ENCODE measurements around the gene COA8.

Gene COA8, protein sequence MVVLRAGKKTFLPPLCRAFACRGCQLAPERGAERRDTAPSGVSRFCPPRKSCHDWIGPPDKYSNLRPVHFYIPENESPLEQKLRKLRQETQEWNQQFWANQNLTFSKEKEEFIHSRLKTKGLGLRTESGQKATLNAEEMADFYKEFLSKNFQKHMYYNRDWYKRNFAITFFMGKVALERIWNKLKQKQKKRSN

DNA sequence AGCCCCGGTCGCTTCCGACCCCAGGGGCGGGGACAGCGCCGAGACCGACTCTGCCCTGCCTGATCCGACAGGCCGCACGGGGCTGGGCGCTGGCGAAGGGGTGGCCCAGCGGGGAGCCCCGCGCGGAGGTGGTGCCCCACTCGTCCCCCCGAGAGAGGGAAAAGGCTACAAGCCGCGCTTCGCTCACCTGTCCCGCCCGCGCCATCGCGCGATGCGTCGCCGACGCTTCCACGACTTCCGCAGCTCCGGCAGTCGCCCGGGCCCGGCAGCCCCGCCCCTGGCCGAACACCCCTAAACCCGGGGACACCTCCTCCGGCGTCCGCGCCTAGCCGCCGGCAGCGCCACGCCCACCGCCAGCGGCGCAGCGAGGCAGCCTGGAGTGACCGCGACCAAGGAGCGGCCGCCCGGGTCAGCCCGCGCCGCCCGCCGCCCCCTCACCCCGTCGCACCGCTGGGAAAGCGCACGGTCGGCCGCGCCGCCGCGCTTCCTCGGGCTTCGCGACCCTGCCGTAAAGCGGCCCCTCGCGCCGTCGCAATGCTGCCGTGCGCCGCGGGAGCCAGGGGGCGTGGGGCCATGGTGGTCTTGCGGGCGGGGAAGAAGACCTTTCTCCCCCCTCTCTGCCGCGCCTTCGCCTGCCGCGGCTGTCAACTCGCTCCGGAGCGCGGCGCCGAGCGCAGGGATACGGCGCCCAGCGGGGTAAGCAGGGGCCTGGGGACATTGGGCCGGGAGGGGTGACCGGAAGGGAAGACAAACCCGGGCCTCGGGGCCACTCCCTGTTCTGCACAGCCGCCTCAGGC lies at the start of gene COA8, which contains the start of gene BAG5:
TSS of gene COA8 (plus strand) at position 532 of the 797 bp plus-strand sequence. CDS start at position 574, 42 bp downstream.
TSS of gene BAG5 (minus strand) at position 229 of the 797 bp plus-strand sequence. CDS start 1,493 bp downstream, outside the sequence.
- Histone ChIP-seq H3K27ac (ENCODE audit: low read depth, low read length) (peak within 1 kb of the TSS; percentile 98), H3K4me1 (ENCODE audit: control insufficient read depth in 1 of 2, insufficient read depth in 2 of 2, low read length in 2 of 2) (peaks cover 33 to 38% of the 10 kb centered on the region in 2 donors), H3K9me3 (ENCODE audit: control insufficient read depth in 1 of 2, low read length in 2 of 2) (no peaks in the 10 kb centered on the region), H3K4me3 (ENCODE audit: low read depth in 1 of 2, low read length in 2 of 2) (peak within 1 kb of the TSS; percentile 75 to 76), H3K9ac (ENCODE audit: low read depth in 1 of 2, low read length in 2 of 2) (peak within 1 kb of the TSS; percentile 69 to 80), H3K36me3 (ENCODE audit: control insufficient read depth in 1 of 2, insufficient read depth in 2 of 2, low read length in 2 of 2) (peaks cover 6 to 29% of the 10 kb centered on the region in 2 donors), H3K27me3 (ENCODE audit: control insufficient read depth in 1 of 2, insufficient read depth in 2 of 2, low read length in 2 of 2) (no peaks in the 10 kb centered on the region)

DNA sequence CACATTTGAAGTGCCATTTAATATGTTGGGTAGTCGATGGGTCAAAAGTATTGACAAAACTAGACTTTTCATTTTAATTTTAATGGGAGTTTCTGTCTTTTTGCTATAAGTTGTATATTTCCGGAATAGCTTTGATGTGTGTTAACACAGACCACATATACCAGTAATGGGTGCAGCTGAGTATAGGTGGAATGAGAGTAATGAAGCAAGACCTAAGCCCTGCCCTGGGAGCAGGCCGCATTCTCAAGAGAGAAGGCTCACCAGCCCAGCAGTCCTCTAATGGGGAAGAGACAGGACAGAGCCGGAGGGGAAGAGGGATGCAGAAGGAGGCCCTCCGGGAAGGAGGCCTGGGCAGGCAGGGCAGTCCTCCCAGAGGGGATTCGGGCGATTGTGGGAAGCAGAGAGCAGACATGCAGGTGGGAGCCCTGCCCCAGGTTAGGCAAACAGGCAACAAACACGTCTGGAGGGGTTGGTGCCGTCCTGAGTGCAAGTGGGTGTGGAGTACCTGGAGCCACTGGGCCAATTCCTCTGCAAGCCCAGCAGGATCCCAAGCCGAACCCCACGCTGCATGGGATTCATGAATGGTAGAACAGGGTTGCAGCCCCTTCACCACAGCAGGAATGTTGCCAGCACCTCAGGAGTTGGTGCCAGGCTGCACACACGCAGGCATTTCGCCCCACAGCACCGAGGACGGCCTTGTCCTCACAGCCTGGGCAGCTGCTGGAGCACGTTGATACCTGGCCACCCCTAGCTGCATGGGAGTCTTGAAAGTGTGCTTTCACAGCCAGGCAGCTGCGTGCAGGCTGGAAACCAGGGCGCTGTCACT lies 48.0 kb upstream of the COA8 start:
- Histone ChIP-seq H3K4me3 (ENCODE audit: low read depth in 1 of 2, low read length in 2 of 2) (no peak overlapping the region), H3K36me3 (ENCODE audit: control insufficient read depth in 1 of 2, insufficient read depth in 2 of 2, low read length in 2 of 2) (peaks cover 11 to 19% of the 10 kb centered on the region in 2 donors), H3K4me1 (ENCODE audit: control insufficient read depth in 1 of 2, insufficient read depth in 2 of 2, low read length in 2 of 2) (peaks cover 25 to 34% of the 10 kb centered on the region in 2 donors), H3K27ac (ENCODE audit: low read depth, low read length) (no peak overlapping the region), H3K9ac (ENCODE audit: low read depth in 1 of 2, low read length in 2 of 2) (no peak overlapping the region), H3K27me3 (ENCODE audit: control insufficient read depth in 1 of 2, insufficient read depth in 2 of 2, low read length in 2 of 2) (no peaks in the 10 kb centered on the region), H3K9me3 (ENCODE audit: control insufficient read depth in 1 of 2, low read length in 2 of 2) (no peaks in the 10 kb centered on the region)

DNA sequence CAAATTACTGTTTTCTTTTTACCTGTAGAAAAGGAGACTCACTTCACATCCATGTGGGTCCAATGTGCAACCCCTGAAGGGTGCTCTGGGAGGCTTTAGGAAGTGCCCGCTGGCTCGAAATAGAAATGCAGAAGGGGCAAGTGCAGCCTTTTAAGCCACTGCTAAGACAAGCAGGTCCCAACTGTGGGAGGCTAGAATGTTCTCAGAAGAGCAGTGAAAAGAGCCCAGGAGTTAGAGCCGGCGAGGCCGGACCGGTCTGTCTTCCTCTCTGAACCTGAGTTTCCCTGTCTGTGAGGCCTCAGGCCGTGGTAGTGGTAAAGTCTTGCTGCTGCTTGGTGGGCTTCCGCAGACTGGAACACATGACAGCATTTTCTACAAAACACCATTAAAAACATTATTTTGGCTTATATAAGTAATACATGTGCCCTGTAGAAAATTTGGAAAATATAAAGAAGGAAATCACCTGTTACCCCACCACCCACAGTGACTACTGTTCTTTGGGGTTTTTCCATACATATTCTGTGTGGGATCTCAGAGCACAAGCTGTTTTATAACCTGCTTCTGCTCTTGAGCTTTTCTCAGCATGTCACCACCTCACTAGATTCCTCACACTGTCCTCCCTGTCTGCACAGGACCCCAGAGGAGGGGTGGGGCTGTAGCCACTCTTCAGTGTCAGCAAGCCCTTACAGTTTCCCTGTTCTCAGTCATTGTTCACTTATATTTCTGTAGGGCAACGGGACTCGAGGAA lies 46.2 kb upstream of the COA8 start:
- Histone ChIP-seq H3K9me3 (ENCODE audit: control insufficient read depth in 1 of 2, low read length in 2 of 2) (no peaks in the 10 kb centered on the region), H3K36me3 (ENCODE audit: control insufficient read depth in 1 of 2, insufficient read depth in 2 of 2, low read length in 2 of 2) (peaks cover 0 to 3% of the 10 kb centered on the region in 2 donors), H3K27ac (ENCODE audit: low read depth, low read length) (no peak overlapping the region), H3K9ac (ENCODE audit: low read depth in 1 of 2, low read length in 2 of 2) (no peak overlapping the region), H3K4me1 (ENCODE audit: control insufficient read depth in 1 of 2, insufficient read depth in 2 of 2, low read length in 2 of 2) (peaks cover 25 to 48% of the 10 kb centered on the region in 2 donors), H3K4me3 (ENCODE audit: low read depth in 1 of 2, low read length in 2 of 2) (no peak overlapping the region), H3K27me3 (ENCODE audit: control insufficient read depth in 1 of 2, insufficient read depth in 2 of 2, low read length in 2 of 2) (no peaks in the 10 kb centered on the region)

DNA sequence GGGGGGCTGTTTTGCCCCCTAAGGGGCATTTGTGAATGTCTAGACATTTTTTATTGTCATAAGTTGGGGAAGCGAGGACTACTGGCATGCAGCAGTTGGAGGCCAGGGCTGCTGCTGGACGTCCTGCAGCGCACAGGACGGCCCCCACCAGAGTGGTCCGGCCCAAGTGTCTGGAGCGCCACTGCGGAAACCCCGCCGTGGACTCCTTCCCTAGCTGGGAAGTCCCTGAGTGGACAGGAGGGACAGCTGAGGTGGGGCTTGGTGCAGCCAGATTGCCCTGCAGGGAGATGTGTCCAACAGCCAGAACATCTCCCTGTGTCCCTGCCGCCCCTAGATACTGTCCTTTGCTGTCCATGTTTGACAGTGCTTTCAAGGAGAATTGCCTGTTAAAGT lies 45.6 kb upstream of the COA8 start:
- H3K4me1 ChIP-seq (ENCODE audit: control insufficient read depth in 1 of 2, insufficient read depth in 2 of 2, low read length in 2 of 2) = peaks cover 24 to 48% of the 10 kb centered on the region in 2 donors
- no peaks in the 10 kb centered on the region for H3K27me3 ChIP-seq (ENCODE audit: control insufficient read depth in 1 of 2, insufficient read depth in 2 of 2, low read length in 2 of 2)
- no peak overlapping the region for H3K27ac ChIP-seq (ENCODE audit: low read depth, low read length)
- no peaks in the 10 kb centered on the region for H3K9me3 ChIP-seq (ENCODE audit: control insufficient read depth in 1 of 2, low read length in 2 of 2)
- H3K4me3 ChIP-seq (ENCODE audit: low read depth in 1 of 2, low read length in 2 of 2) = no peak overlapping the region
- H3K36me3 ChIP-seq (ENCODE audit: control insufficient read depth in 1 of 2, insufficient read depth in 2 of 2, low read length in 2 of 2) = peaks cover 0 to 3% of the 10 kb centered on the region in 2 donors
- H3K9ac ChIP-seq (ENCODE audit: low read depth in 1 of 2, low read length in 2 of 2) = no peak overlapping the region

DNA sequence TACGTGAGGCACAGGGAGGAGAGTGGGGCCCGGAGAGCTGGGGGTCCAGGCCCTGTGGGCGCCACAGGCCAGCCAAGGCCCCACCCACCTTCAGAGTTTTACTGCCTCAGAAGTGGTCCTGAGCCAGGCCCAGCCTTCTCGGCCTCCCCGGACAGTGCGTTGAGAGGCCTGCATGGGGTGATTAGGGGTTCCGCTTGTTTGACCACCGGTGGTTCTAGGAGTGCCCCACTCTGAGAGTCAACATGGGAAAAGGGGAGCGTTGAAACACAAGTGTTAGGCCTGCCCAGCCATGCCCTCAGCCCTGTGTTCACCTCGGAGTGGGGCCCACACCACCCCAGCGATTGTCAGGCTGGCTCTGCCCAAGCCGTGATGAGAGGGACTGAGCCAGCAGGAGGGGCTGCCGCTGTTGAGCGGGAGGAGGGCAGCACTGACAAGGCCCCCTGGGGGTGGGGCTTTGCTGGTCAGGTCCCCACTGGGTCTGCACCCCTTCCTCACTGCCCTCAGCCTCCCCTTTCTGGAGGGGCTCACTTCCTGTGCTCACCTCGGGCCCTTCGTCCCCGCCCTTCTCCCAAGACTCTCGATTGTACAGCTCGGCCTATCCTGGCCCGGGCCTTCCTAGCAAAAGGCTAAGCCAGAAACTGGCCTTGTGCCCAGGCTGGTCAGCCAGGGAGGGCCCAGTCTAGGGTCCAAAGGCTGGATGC lies 44.9 kb upstream of the COA8 start:
- H3K27ac ChIP-seq (ENCODE audit: low read depth, low read length) = peak overlapping the region; percentile 42
- no peaks in the 10 kb centered on the region for H3K27me3 ChIP-seq (ENCODE audit: control insufficient read depth in 1 of 2, insufficient read depth in 2 of 2, low read length in 2 of 2)
- peaks cover 0 to 3% of the 10 kb centered on the region in 2 donors for H3K36me3 ChIP-seq (ENCODE audit: control insufficient read depth in 1 of 2, insufficient read depth in 2 of 2, low read length in 2 of 2)
- H3K4me1 ChIP-seq (ENCODE audit: control insufficient read depth in 1 of 2, insufficient read depth in 2 of 2, low read length in 2 of 2) = peaks cover 18 to 42% of the 10 kb centered on the region in 2 donors
- no peak overlapping the region for H3K9ac ChIP-seq (ENCODE audit: low read depth in 1 of 2, low read length in 2 of 2)
- H3K9me3 ChIP-seq (ENCODE audit: control insufficient read depth in 1 of 2, low read length in 2 of 2) = no peaks in the 10 kb centered on the region
- no peak overlapping the region for H3K4me3 ChIP-seq (ENCODE audit: low read depth in 1 of 2, low read length in 2 of 2)

DNA sequence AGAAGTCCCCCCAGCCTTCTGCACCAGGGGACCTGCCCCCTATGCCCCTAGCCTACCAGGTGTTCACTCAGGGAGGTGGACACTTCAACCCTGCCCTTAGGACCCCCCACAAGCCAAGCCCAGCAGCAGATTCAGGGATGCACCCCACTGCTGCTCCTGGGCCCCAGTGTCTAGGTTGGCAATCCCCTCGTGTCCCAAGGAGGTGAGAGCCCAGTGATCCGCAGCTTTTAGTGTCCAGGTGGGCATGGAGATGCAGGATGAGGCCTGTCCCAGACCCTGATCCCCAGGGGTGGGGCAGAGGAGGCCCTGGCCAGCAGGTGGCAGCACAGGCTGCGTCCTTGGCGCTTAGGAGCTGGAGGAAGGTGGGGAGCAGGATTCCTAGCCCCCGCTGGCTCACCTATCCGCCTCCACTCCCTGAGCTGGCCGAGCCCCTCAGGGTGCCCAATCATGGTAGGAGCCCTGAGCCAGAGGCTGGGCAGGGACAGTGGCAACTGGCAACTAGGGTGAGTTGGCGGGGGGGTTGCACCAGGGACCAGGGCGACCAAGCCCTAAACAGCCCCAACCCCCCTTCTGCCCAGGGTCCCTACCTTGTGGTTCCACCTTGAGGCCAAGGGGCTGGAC lies 44.2 kb upstream of the COA8 start:
- Histone ChIP-seq H3K27ac (ENCODE audit: low read depth, low read length) (no peak overlapping the region), H3K9me3 (ENCODE audit: control insufficient read depth in 1 of 2, low read length in 2 of 2) (no peaks in the 10 kb centered on the region), H3K4me1 (ENCODE audit: control insufficient read depth in 1 of 2, insufficient read depth in 2 of 2, low read length in 2 of 2) (peaks cover 12 to 35% of the 10 kb centered on the region in 2 donors), H3K9ac (ENCODE audit: low read depth in 1 of 2, low read length in 2 of 2) (no peak overlapping the region), H3K27me3 (ENCODE audit: control insufficient read depth in 1 of 2, insufficient read depth in 2 of 2, low read length in 2 of 2) (no peaks in the 10 kb centered on the region), H3K4me3 (ENCODE audit: low read depth in 1 of 2, low read length in 2 of 2) (no peak overlapping the region), H3K36me3 (ENCODE audit: control insufficient read depth in 1 of 2, insufficient read depth in 2 of 2, low read length in 2 of 2) (peaks cover 0 to 3% of the 10 kb centered on the region in 2 donors)

DNA sequence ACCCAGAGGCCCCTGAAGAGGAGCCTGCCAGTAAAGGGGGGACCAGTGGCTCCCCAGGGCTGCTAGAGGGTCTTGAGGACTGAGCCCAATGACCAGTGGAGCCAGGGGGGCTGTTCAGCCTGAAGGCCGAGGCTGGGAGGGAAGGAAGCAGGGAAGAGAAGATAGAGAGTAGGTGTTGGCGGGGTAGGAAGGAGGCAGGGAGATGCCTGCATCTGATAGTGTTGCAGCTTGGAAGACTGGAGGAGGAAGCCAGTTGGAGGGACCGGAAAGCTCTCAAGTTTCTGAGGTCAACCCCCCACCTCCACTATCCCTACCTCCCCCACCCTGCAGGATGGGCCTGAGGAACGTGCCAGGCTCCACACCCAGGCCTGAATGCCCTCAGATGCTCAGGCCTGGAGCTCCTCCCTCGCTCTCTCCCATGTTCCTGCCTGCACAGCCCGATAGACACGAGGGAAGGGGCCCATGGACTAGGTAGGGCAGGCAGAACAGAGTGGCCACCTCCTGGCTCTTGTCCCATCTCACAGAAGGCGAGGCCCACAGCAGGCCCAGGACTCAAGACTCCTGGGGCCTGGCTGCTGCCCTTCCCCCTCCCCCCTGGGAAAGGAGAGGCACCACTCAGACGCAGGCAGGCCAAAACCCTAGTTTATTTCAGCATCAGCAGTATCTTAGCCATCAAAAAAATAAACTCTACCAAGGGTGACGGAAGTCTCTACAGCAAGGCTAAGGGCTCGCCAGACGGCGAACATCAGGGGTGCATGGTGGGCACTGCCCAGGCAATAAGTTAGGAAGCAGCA lies 43.5 kb upstream of the COA8 start:
- H3K9me3 ChIP-seq (ENCODE audit: control insufficient read depth in 1 of 2, low read length in 2 of 2) = no peaks in the 10 kb centered on the region
- H3K27ac ChIP-seq (ENCODE audit: low read depth, low read length) = no peak overlapping the region
- H3K9ac ChIP-seq (ENCODE audit: low read depth in 1 of 2, low read length in 2 of 2) = no peak overlapping the region
- peaks cover 0 to 3% of the 10 kb centered on the region in 2 donors for H3K36me3 ChIP-seq (ENCODE audit: control insufficient read depth in 1 of 2, insufficient read depth in 2 of 2, low read length in 2 of 2)
- H3K4me3 ChIP-seq (ENCODE audit: low read depth in 1 of 2, low read length in 2 of 2) = no peak overlapping the region
- no peaks in the 10 kb centered on the region for H3K27me3 ChIP-seq (ENCODE audit: control insufficient read depth in 1 of 2, insufficient read depth in 2 of 2, low read length in 2 of 2)
- peaks cover 10 to 34% of the 10 kb centered on the region in 2 donors for H3K4me1 ChIP-seq (ENCODE audit: control insufficient read depth in 1 of 2, insufficient read depth in 2 of 2, low read length in 2 of 2)

DNA sequence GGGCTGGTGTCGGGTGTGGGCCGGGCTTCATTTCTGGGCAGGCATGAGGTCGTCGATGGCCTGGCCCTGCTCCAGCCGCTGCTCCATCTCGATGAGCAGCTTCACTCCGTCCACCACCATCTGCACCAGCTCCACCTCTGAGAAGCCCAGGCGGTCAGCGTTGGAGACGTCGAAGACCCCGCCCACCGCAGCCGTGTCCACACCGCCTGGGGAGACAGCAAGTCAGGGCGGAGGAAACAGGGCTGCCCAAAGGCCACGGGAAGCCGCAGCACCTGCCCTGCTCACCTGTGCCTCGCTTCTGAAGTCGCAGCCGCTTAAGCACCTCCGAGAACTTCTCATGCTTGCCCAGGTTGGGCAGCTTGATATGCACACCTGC lies 42.9 kb upstream of the COA8 start:
- no peak overlapping the region for H3K9ac ChIP-seq (ENCODE audit: low read depth in 1 of 2, low read length in 2 of 2)
- H3K9me3 ChIP-seq (ENCODE audit: control insufficient read depth in 1 of 2, low read length in 2 of 2) = no peaks in the 10 kb centered on the region
- H3K27ac ChIP-seq (ENCODE audit: low read depth, low read length) = no peak overlapping the region
- H3K4me3 ChIP-seq (ENCODE audit: low read depth in 1 of 2, low read length in 2 of 2) = no peak overlapping the region
- H3K4me1 ChIP-seq (ENCODE audit: control insufficient read depth in 1 of 2, insufficient read depth in 2 of 2, low read length in 2 of 2) = peaks cover 10 to 34% of the 10 kb centered on the region in 2 donors
- H3K36me3 ChIP-seq (ENCODE audit: control insufficient read depth in 1 of 2, insufficient read depth in 2 of 2, low read length in 2 of 2) = peaks cover 0 to under 1% of the 10 kb centered on the region in 2 donors
- H3K27me3 ChIP-seq (ENCODE audit: control insufficient read depth in 1 of 2, insufficient read depth in 2 of 2, low read length in 2 of 2) = no peaks in the 10 kb centered on the region
